ENCODE measurements around the gene FAM98C.

The FAM98C gene

GRCh38 chr19:38402967-38403674, at the start of gene FAM98C:
Gene FAM98C (plus strand): TSS chr19:38403093. CDS start chr19:38403154, 61 bp downstream.
- Histone ChIP-seq H3K4me2 (peak within 1 kb of the TSS; percentile 58), H3K27me3 (ENCODE audit: insufficient read depth, low read depth) (peaks cover 16% of the 10 kb centered on the region), H2AFZ (ENCODE audit: low read depth) (peak within 1 kb of the TSS; percentile 96), H4K20me1 (ENCODE audit: insufficient read depth) (no peaks in the 10 kb centered on the region), H3K27ac (peak within 1 kb of the TSS; percentile 46), H3K9ac (peak within 1 kb of the TSS; percentile 77), H3K4me1 (ENCODE audit: low read depth, poor library complexity, severe bottlenecking) (no peaks in the 10 kb centered on the region), H3K36me3 (ENCODE audit: insufficient read depth) (no peaks in the 10 kb centered on the region), H3K4me3 (IDR thresholded peaks at IDR 0.05; ENCODE audit: insufficient read depth, low read depth, low read length) (no peak within 1 kb of the TSS), H3K79me2 (ENCODE audit: insufficient read depth, low read depth) (no peaks in the 10 kb centered on the region)
- TF ChIP-seq, protein P1, sequence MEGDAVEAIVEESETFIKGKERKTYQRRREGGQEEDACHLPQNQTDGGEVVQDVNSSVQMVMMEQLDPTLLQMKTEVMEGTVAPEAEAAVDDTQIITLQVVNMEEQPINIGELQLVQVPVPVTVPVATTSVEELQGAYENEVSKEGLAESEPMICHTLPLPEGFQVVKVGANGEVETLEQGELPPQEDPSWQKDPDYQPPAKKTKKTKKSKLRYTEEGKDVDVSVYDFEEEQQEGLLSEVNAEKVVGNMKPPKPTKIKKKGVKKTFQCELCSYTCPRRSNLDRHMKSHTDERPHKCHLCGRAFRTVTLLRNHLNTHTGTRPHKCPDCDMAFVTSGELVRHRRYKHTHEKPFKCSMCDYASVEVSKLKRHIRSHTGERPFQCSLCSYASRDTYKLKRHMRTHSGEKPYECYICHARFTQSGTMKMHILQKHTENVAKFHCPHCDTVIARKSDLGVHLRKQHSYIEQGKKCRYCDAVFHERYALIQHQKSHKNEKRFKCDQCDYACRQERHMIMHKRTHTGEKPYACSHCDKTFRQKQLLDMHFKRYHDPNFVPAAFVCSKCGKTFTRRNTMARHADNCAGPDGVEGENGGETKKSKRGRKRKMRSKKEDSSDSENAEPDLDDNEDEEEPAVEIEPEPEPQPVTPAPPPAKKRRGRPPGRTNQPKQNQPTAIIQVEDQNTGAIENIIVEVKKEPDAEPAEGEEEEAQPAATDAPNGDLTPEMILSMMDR (conservative IDR thresholded peaks at IDR 0.05; ENCODE audit: low read depth, low read length), result peak; percentile 85

GRCh38 chr19:38355728-38356725, 46.9 kb upstream of the FAM98C start:
- Histone ChIP-seq H3K27me3 (ENCODE audit: insufficient read depth, low read depth) (peaks cover 2% of the 10 kb centered on the region; the same call in 1 of the 2 replicates), H4K20me1 (ENCODE audit: insufficient read depth) (no peaks in the 10 kb centered on the region), H3K9ac (no peak overlapping the region), H2AFZ (ENCODE audit: low read depth) (no peak overlapping the region), H3K4me1 (ENCODE audit: low read depth, poor library complexity, severe bottlenecking) (no peaks in the 10 kb centered on the region), H3K79me2 (ENCODE audit: insufficient read depth, low read depth) (no peaks in the 10 kb centered on the region), H3K4me2 (no peak overlapping the region), H3K4me3 (IDR thresholded peaks at IDR 0.05; ENCODE audit: insufficient read depth, low read depth, low read length) (no peak overlapping the region), H3K36me3 (ENCODE audit: insufficient read depth) (no peaks in the 10 kb centered on the region), H3K27ac (no peak overlapping the region)
- TF ChIP-seq, protein P1 (conservative IDR thresholded peaks at IDR 0.05; ENCODE audit: low read depth, low read length), result no peak

GRCh38 chr19:38358071-38358470, 44.8 kb upstream of the FAM98C start:
- Histone ChIP-seq H3K9ac (no peak overlapping the region), H4K20me1 (ENCODE audit: insufficient read depth) (no peaks in the 10 kb centered on the region), H3K4me2 (no peak overlapping the region), H3K27ac (no peak overlapping the region), H3K36me3 (ENCODE audit: insufficient read depth) (no peaks in the 10 kb centered on the region), H3K4me1 (ENCODE audit: low read depth, poor library complexity, severe bottlenecking) (no peaks in the 10 kb centered on the region), H3K4me3 (IDR thresholded peaks at IDR 0.05; ENCODE audit: insufficient read depth, low read depth, low read length) (no peak overlapping the region), H3K27me3 (ENCODE audit: insufficient read depth, low read depth) (peaks cover 4% of the 10 kb centered on the region; the same call in 1 of the 2 replicates), H2AFZ (ENCODE audit: low read depth) (no peak overlapping the region), H3K79me2 (ENCODE audit: insufficient read depth, low read depth) (no peaks in the 10 kb centered on the region)
- TF ChIP-seq, protein P1 (conservative IDR thresholded peaks at IDR 0.05; ENCODE audit: low read depth, low read length), result no peak

- Histone ChIP-seq H3K36me3 (ENCODE audit: insufficient read depth) (no peaks in the 10 kb centered on the region), H3K27me3 (ENCODE audit: insufficient read depth, low read depth) (peaks cover 4% of the 10 kb centered on the region; the same call in 1 of the 2 replicates), H3K4me1 (ENCODE audit: low read depth, poor library complexity, severe bottlenecking) (no peaks in the 10 kb centered on the region), H3K4me2 (no peak overlapping the region), H4K20me1 (ENCODE audit: insufficient read depth) (no peaks in the 10 kb centered on the region), H3K79me2 (ENCODE audit: insufficient read depth, low read depth) (no peaks in the 10 kb centered on the region), H3K27ac (no peak overlapping the region), H2AFZ (ENCODE audit: low read depth) (no peak overlapping the region), H3K9ac (no peak overlapping the region), H3K4me3 (IDR thresholded peaks at IDR 0.05; ENCODE audit: insufficient read depth, low read depth, low read length) (no peak overlapping the region)
- TF ChIP-seq, protein P1 (conservative IDR thresholded peaks at IDR 0.05; ENCODE audit: low read depth, low read length), result no peak
Observed at GRCh38 chr19:38359242-38360021, 43.5 kb upstream of the FAM98C start.
